NCI-H1694 (cell line): ENCODE measurements around the gene GTPBP1.

Experiments used
- DNase-seq: peaks from one replicate; lab custom pipeline; 2025; lab: John Stamatoyannopoulos, UW

The GTPBP1 gene

DNA sequence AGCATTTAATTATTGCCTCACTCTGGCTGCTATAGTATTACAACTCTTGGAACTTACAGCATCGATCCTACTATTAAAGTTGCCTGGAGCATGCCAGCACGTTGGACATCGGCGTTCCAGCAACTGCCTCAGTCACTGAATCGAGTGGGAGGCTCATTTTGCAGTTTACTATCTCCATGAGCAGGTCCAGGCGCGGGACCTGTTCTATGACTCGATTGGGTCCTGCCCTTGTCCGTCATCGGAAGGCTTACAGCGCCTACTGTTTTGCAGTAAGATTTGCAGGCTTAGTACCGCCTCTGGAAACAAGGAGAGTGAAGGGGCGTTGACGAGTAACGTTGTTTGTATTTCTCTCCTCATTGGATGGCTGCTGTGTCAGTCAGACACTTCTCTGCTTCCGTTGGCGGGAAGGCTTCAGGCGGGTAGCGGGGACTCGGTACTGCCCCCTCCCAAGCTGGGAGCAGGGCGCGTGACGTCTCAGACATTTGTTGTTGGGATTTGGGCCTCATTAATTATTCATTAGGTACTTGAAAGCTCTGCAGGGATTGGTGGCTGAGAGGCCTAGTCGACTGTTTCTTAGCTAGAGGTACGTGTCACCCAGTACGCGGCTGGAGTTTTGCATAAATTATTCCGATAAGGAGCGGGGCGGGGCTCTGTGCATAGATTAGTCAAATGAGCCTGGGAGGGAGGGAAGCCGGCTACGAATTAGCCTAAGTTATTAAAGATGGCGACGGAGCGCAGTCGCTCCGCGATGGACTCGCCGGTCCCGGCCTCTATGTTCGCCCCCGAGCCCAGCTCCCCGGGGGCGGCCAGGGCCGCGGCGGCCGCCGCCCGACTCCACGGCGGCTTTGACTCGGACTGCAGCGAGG, at the start of gene GTPBP1:
TSS of gene GTPBP1 (plus strand) at position 710 of the 866 bp plus-strand sequence. CDS start at position 722, 12 bp downstream.
- peak; percentile 99 for DNase-seq

DNA sequence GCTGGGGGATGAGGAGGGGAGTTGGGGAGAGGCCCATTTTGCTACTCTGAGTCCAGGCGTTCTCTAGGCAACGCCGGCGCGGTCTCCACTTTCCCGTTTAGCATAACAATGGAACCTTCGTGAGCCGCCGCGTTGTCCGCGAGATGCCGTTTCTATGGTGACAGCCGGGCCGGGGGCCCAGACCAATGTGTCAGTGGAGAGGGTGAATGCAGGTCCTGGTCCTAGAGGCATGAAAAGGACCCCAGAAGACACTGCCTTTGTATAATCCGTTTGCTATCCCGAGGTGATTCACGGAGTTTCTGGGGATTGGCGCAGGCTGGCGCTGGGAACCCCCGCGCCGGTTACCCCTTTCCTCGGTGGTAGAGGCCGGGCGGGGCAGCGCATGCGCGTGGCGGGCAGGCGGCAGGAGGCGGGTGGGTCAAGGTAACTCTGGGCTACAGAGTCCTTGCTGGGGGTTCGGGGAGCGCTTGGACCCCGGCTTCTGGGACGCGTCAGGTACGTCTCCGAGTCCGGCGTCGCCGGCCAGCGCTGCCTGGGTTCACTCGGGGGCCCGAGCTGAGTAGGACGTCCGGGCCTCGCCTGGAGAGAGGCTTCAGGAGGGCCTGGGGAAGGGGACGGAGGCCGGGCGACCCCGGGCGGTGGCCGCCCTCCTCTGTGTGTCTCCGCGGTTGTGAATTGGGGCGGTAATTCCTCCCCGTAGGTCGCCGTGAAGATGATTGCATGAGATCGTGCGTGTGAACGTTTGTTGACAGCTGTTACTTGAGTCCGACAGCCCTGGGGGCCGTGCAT, 49.3 kb upstream of the GTPBP1 start, which contains the start of the genes CBY1 and FAM227A:
TSS of gene CBY1 (plus strand) at position 383 of the 789 bp plus-strand sequence. CDS start 11,417 bp downstream, outside the sequence.
TSS of gene FAM227A (minus strand) at position 137 of the 789 bp plus-strand sequence. CDS start 6,224 bp downstream, outside the sequence.
- peak; percentile 56 for DNase-seq

- DNase-seq, result no peak
Observed at GRCh38 chr22:38657045-38657909, 48.5 kb upstream of the GTPBP1 start.

DNA sequence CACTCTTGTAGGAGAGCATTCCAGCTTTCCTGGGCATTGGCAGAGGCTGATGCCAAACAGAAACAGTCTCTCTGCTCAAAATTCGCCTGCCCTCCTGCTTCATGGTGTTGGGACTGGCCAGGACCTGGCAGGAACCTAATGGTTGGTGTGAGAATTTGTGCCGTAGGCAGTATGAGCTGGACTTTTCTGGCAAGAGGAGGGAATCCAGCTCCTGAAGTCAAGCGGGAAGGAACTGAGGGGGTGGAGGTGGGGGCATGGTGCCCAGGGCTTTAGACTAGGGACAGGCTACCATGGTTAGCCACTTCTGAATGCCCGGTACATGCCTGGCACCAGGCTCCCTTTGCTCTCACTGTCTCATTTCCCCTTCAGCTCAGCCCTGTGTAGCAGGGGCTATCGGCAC, 30.9 kb upstream of the GTPBP1 start:
- DNase-seq, result no peak

- no peak for DNase-seq
Observed at GRCh38 chr22:38675833-38676232, 29.9 kb upstream of the GTPBP1 start.

GRCh38 chr22:38681582-38682335, 24.0 kb upstream of the GTPBP1 start, which contains the start of gene TOMM22:
Gene TOMM22, plus strand, starts transcription at chr22:38681957. Its CDS starts 22 bp downstream, at chr22:38681979.
- peak; percentile 50 for DNase-seq

DNA sequence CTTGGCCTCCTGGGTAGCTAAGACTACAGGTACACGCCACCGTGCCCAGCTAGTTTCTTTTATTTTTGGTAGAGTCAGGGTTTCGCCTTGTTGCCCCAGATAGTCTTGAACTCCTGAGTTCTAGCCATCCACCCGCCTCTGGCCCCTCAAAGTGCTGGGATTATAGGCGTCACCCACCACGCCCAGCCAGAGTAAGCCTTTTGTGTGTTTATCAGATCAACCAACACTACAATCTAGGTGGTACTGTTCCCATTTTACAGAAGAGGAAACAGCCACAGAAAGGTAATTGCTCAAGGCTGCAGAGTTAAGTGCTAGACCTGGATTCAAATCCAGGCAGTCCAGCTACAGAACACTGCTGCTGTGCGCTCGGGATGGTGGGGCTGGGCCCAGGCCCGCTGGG, 20.8 kb upstream of the GTPBP1 start:
- no peak for DNase-seq

DNA sequence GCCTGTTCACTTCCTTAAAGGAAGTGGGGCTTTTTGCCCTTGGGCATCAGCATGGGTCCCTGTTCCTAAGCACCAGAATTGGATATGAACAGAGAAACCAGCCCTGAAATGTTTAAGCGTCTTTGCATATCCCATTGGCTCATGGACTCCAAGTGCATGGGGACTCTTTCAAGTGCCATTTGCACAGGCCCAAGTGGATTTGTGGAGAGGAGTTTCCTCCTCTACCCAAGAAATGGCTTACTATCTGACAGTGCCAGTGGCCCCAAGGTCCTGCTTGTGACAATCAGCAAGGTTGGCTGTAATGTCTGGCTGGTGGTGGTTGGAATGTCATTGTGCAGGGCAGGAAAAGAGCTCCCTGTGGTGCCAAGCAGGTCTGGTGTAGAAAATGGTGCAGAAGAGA, 20.0 kb upstream of the GTPBP1 start:
- DNase-seq, result no peak

DNA sequence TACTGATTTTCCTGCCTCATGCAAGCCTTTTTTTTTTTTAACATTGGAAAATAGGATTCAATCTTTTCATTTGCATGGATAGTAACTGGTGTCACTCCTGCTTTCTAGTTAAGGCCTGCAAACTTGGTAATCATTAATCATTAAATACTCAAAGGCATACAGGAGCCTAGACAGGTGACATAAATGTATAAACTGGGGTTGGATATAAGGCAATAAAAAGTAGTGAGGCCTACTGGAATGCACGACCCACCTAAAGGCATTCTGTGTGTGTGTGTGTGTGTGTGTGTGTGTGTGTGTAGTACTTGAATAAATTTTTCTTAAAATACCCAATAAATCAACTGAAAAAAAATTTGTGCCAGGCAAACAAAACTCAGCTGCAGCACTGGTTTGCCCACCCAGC, 16.1 kb upstream of the GTPBP1 start:
- DNase-seq, result no peak

GRCh38 chr22:38694049-38694448, 11.7 kb upstream of the GTPBP1 start:
- no peak for DNase-seq

DNA sequence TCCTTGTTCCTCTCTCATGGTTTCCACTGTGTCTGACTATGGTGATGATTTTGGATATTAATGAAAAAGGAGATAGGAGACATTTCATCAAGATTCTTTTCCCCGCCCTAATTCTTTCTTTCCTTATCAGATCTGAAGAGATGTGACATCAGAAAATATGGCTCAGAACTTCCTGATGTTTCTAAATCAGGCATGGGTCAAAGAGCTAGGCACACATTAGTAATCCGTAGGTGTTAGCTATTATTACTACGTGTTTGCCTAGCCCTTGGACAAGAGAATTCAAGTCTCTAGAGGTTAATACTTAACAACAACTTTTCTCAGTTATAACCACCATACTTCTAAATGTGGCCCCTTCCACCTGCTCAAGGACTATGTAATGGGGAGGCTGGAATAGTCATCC, 10.8 kb upstream of the GTPBP1 start:
- DNase-seq, result no peak

DNA sequence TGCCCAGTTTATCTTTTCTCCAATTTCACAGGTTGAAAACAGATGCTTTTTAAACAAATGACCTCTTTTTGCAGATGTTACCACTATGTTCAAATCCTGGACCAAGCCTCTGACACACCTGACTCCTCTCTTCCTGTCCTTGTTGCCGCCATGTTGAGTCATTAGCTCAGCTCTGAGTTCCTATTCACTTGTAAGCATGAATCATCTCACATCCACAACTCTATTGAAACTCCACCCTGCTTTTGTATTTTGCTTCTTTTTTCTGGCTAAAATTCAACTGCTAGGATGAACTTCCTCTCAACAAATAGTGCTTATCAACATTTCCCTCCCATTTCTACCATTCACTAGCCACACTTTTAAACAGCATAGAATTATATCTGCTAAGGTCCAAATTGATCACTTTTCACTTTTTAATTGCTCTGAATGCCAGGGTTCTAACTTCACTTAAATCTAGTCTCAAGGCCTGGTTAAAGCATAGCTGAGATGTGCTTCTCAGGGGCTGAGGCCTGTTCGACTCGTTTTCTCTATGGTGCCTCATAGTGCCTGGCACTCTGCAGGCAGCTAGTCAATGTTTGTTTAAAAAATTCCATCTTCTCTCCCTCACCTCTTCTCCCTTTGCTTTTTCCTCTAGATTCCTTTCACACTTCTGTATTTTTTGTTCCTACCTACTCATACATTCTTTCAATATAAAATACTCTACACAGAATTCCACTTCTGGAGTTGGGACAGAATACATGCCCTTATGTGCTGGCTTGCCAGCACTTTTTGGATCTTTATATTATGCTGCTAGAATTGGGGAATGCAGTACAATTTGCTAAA, 8.9 kb upstream of the GTPBP1 start:
- no peak for DNase-seq

DNA sequence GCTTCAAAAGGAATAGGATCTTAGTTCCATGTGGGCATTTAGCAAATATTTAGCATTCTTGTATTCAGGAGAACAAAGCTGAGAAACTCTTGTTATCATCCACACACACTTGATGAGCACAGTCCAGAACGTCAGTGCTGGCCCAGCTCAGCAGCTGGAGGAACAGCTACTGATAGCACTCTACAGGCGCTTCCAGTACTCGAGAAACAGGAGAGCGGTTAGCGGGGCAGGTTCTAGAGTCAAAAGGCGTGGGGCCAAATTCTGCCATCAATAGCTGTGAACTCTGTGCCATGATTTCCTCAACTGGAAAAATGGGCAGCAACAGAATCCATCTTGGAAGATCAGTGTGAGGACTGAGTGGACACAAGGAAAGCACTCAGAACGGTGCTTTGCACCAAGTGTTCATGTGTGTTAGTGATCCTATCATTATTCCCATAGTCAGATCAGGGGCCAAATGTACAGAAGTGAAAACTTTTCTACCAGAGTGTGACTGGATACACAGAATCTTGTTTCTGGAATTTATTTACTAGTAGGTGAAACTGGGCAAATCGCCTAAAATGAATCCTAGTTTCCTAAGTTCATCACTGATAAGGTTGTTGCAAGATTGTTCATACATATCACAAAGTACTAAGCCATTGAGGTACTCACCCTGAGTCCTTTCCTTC, 8.2 kb upstream of the GTPBP1 start:
- DNase-seq, result no peak

DNA sequence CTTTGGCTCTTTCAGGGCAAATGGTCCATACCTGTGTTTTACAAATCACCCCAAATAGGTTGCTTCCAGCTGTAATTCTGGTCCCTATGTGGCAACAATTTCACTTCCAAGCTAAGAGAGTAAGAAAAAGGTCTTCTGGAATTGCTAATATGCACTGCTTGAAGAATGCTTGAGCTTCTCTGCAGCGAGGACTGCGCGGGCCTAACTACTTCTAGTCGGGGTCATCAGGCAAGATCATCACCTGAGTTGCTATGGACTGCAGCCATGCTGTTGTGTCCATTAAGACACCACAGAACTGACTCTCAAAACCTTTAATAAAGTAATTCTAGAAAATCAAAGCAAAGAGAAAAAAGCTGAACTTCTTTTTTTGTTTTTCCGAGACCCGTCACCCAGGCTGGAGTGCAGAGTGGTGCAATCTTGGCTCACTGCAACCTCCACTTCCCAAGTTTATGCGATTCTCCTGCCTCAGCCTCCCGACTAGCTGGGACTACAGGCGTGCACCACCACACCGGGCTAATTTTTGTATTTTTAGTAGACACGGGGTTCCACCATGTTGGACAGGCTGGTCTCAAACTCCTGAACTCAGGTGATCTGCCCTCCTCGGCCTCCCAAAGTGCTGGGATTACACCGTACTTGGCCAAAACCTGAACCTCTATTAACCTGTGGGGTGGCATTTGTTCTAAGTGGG, 7.2 kb upstream of the GTPBP1 start:
- DNase-seq, result no peak

GRCh38 chr22:38699143-38699542, 6.6 kb upstream of the GTPBP1 start:
- DNase-seq, result no peak

GRCh38 chr22:38699784-38700183, 6.0 kb upstream of the GTPBP1 start:
- DNase-seq, result no peak

GRCh38 chr22:38700270-38700788, 5.4 kb upstream of the GTPBP1 start:
- DNase-seq, result no peak

DNA sequence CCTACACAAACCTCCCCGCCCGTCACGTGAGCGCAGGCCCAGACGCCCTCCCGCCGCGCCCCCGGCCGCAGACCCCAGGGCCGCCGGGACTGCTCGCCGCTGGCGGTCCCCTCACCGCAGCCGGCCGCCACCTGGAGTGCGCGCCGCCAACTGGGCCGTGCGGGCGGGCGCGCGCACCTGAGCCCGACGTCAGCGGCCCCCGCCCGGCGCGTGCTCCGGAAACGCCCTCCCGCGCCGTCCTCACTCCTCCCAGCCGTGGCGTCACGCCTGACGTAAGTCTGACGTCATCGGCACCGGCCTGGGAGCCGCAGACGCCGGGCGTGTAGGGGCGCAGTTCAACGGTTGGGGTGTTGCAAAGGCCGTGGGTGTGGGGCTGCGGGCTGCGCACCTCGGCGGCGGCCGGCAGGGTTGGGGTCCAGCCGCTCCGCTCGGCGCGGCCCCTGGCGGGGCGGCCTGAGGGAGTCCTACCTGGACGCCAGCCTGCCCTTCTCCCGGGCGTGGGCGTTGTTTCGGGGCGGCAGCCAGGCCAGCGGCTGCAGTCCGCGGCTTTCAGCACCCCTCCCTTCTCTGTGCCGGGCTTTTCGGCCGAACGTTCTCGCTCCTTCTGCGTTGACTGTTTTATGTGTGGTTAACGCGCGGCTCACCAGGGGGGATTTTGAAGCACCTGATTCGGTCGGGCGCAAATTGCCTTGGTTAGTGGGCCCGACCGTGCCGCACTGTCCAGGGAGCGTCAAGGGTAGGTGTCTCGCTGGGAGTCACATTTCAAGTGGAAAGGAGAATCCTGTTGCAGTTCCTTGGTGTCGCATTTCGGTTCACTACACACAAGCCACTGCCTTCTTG, 4.7 kb upstream of the GTPBP1 start, which contains the start of gene JOSD1:
TSS of gene JOSD1 (minus strand) at position 155 of the 840 bp plus-strand sequence. CDS start 956 bp downstream, outside the sequence.
- peak; percentile 65 for DNase-seq
